OCI-LY1 (cell line): ENCODE measurements around the gene ANKRD6.

ENCODE experiments used
- EZH2 ChIP-seq: fragments of 200-600 bp; sonication (generic), shearing (Covaris generic); IDR thresholded peaks from 2 replicates; pipeline ENCODE4 v1.8.0; 2017; ENCODE audit warnings: borderline replicate concordance, mixed run types, mild to moderate bottlenecking, antibody characterized with exemption, low read length, moderate library complexity, mixed read lengths
- TF ChIP-seq, protein P1 (sequence below): fragments of 200-600 bp; sonication (generic), shearing (Covaris generic); IDR thresholded peaks from 2 replicates; pipeline ENCODE4 v1.5.1; 2017; ENCODE audit warnings: mild to moderate bottlenecking, antibody characterized with exemption, low read length, moderate library complexity, mixed read lengths

DNA sequence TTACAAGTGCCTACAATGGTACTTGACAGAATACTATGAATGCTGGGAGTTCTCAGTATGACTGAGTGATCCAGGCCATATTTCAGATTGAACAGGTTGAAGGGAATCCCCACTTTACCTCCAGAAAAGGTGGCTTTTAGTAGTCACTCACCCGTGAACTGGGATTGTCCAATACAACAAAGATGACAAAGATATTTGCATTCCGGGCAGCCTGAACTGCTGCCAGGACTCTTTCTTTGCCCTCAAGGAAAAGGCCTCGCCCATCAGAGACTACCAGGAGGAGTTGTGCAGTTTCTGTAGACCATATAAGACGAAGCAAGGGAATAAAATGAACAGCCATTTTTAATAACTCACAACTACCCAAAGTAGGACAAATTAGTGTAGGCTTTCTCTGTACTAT lies 211.9 kb downstream of the ANKRD6 start:
- TF ChIP-seq, protein P1, sequence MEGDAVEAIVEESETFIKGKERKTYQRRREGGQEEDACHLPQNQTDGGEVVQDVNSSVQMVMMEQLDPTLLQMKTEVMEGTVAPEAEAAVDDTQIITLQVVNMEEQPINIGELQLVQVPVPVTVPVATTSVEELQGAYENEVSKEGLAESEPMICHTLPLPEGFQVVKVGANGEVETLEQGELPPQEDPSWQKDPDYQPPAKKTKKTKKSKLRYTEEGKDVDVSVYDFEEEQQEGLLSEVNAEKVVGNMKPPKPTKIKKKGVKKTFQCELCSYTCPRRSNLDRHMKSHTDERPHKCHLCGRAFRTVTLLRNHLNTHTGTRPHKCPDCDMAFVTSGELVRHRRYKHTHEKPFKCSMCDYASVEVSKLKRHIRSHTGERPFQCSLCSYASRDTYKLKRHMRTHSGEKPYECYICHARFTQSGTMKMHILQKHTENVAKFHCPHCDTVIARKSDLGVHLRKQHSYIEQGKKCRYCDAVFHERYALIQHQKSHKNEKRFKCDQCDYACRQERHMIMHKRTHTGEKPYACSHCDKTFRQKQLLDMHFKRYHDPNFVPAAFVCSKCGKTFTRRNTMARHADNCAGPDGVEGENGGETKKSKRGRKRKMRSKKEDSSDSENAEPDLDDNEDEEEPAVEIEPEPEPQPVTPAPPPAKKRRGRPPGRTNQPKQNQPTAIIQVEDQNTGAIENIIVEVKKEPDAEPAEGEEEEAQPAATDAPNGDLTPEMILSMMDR = no peak
- no peak for TF ChIP-seq EZH2
